MCF 10A (cell line): ENCODE measurements around the gene OXSR1. TPM values are rescaled to one million over a fixed set of nuclear protein-coding genes. Genes with fewer than 3 reads are reported as not detected.

Source experiments
- BruUV-seq: library from RNA; stranded (reverse); fragments of 400-500 nt; replicated peaks from 2 replicates; lab custom pipeline; 2021; lab: Mats Ljungman, UMichigan
- CTCF ChIA-PET: fragments of 300-600 bp; sonication (Branson Sonifier 250); formaldehyde crosslinking; extraction: SDS; loops from one replicate; lab custom pipeline; 2021; ENCODE audit warnings: antibody characterized with exemption, inconsistent platforms; lab: Yijun Ruan, JAX
- POLR2A ChIA-PET: fragments of 300-600, 350-650 bp; sonication (Branson Sonifier 250); formaldehyde crosslinking; extraction: SDS; loops from one replicate; lab custom pipeline; 2020; ENCODE audit warnings: antibody characterized with exemption, inconsistent platforms; lab: Yijun Ruan, JAX
- DNase-seq: peaks from one replicate; pipeline ENCODE4 v3.0.0-alpha.2; 2018; ENCODE audit not compliant: unreplicated experiment
- H3K27ac Mint-ChIP-seq: one replicate; pipeline ENCODE4 v1.8.0; 2022; ENCODE audit warnings: mild to moderate bottlenecking, low read depth, mixed read lengths; ENCODE audit not compliant: unreplicated experiment
- H3K27me3 Mint-ChIP-seq: one replicate; pipeline ENCODE4 v1.8.0; 2022; ENCODE audit warnings: mixed read lengths; ENCODE audit not compliant: insufficient read depth, unreplicated experiment
- H3K36me3 Mint-ChIP-seq: one replicate; pipeline ENCODE4 v1.8.0; 2022; ENCODE audit warnings: mild to moderate bottlenecking, moderate library complexity, mixed read lengths; ENCODE audit not compliant: insufficient read depth, unreplicated experiment
- H3K4me1 Mint-ChIP-seq: one replicate; pipeline ENCODE4 v1.8.0; 2022; ENCODE audit warnings: mixed read lengths; ENCODE audit not compliant: insufficient read depth, unreplicated experiment
- H3K4me3 Mint-ChIP-seq: one replicate; pipeline ENCODE4 v1.8.0; 2022; ENCODE audit warnings: mild to moderate bottlenecking, moderate library complexity, mixed read lengths; ENCODE audit not compliant: unreplicated experiment
- H3K9me3 Mint-ChIP-seq: one replicate; pipeline ENCODE4 v1.8.0; 2022; ENCODE audit warnings: mixed read lengths; ENCODE audit not compliant: unreplicated experiment
- intact Hi-C: fragments of 100-400 bp; cut with micrococcal nuclease; formaldehyde crosslinking; loops from 2 replicates; pipeline ENCODE4 v1.14.1; 2022
- total RNA-seq: library from RNA; stranded (reverse); gene quantifications from 2 replicates; pipeline ENCODE4 v1.2.3, GENCODE V29; 2022
- TF ChIP-seq, protein P1 (sequence below): fragments of 200-600 bp; IDR thresholded peaks from one replicate; pipeline ENCODE4 v1.8.0; 2022; ENCODE audit warnings: antibody characterized with exemption, mild to moderate bottlenecking; ENCODE audit not compliant: unreplicated experiment

The OXSR1 gene
- total RNA-seq, 1 experiment from 2014 or later: 75.5 TPM

DNA sequence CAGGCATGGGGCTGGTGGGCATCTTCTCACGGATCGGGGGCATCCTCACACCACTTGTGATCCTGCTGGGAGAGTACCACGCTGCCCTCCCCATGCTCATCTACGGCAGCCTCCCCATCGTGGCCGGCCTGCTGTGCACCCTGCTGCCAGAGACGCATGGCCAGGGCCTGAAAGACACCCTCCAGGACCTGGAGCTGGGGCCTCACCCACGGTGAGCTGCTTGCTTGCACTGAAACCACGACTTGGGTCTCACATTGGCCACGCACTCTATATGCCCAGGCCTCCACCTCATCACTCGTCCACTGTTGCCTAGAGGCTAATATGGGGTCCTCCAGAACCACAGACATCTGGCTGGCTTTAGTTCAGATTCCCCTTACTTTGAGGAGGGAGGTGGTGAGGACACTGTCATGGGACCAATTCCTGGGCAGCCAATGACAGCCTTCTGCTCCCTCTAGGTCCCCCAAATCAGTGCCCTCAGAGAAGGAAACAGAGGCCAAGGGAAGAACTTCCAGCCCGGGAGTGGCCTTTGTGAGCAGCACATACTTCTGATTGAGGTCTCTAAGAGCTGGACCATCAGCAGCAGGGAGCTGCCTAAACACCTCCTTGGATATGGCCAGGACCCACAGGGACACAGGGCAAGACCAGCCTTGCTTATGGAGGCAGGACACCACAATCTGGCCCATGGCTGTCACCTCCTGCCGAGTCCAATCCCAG is 111.7 kb downstream of the OXSR1 start:
- CTCF ChIA-PET: interaction anchor here (0.6 kb wide), 1 partner anchor 785 kb away, joined by 3 read pairs; no protein-coding TSS in a partner anchor
- Mint-ChIP-seq H3K27ac (no peak overlapping the region), H3K4me1 (no peaks in the 10 kb centered on the region), H3K36me3 (peaks cover 11% of the 10 kb centered on the region), H3K27me3 (no peaks in the 10 kb centered on the region), H3K4me3 (no peak overlapping the region), H3K9me3 (no peaks in the 10 kb centered on the region)
- BruUV-seq: no TSS peak
- TF ChIP-seq, protein P1, sequence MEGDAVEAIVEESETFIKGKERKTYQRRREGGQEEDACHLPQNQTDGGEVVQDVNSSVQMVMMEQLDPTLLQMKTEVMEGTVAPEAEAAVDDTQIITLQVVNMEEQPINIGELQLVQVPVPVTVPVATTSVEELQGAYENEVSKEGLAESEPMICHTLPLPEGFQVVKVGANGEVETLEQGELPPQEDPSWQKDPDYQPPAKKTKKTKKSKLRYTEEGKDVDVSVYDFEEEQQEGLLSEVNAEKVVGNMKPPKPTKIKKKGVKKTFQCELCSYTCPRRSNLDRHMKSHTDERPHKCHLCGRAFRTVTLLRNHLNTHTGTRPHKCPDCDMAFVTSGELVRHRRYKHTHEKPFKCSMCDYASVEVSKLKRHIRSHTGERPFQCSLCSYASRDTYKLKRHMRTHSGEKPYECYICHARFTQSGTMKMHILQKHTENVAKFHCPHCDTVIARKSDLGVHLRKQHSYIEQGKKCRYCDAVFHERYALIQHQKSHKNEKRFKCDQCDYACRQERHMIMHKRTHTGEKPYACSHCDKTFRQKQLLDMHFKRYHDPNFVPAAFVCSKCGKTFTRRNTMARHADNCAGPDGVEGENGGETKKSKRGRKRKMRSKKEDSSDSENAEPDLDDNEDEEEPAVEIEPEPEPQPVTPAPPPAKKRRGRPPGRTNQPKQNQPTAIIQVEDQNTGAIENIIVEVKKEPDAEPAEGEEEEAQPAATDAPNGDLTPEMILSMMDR: no peak
- DNase-seq: no peak
- POLR2A ChIA-PET: no interaction called here
- intact Hi-C loops: no loop called here

DNA sequence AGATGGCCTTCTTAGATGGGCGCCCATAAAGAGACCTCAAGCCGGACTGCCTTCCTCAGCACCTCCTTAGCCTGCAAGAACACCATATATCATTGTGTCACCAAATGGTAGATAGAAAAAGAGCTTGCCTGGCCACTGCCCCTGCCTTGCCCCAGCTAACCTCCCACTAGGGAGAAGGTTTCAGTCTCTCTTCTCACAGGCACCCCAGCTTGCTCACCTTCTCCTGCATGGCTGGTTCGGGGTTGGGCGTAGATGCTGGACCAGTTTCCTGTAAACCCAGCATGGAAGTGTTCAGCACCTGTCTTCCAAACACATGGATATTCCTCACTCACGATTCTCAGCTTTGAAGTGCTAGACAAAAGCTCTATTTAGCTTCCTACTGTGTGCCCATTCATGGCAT is 113.5 kb downstream of the OXSR1 start:
- TF ChIP-seq, protein P1: no peak
- Mint-ChIP-seq H3K9me3 (no peaks in the 10 kb centered on the region), H3K27ac (no peak overlapping the region), H3K4me3 (no peak overlapping the region), H3K4me1 (no peaks in the 10 kb centered on the region), H3K36me3 (peaks cover 11% of the 10 kb centered on the region), H3K27me3 (no peaks in the 10 kb centered on the region)
- ChIA-PET CTCF (interaction anchor here (0.9 kb wide), 1 partner anchor 13 kb away, joined by 3 read pairs; the partner anchor contains the start of gene SLC22A13), POLR2A (interaction anchor here (0.6 kb wide), 1 partner anchor 355 kb away, joined by 3 read pairs; no protein-coding TSS in a partner anchor)
- intact Hi-C loops: no loop called here
- DNase-seq: no peak
- no TSS peak for BruUV-seq

DNA sequence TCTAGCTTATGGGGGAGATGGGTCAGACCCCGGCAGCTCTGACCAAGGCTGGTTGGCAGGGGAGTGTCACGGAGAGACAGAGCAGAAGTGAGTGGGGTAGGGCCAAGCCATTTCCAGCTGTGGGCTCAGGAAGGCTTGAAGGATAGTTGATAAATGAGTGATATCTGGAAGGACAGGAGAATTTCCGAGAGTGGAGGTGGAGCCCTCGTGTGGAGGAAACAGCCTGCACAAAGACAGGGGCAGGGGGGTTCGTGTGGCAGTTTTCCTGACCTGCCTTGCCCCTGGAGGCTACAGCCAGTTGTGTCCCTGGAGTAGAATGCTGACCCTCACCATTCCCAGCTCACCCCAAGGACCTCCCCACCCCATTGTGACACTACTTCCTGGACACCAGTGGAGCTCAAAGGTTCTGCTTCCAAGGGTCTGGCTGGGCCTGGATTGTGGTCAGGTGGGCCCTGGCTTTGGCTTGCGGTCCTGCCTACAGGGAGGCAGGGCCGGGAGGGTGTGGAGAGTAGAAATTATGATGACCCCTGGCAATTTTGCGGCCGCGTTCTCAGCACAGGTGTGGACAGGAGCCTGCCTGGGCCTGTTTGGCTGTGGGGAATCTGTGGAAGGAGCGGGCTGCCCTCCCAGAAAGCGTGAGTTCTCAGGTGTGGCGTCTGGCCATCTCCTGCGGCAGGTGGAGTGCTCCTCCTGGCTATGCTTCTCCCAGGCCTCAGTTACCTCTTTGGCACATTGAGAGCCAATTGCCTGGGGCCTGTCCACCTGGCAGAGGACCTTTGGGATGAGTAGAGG is 116.8 kb downstream of the OXSR1 start, which contains the start of gene SLC22A14:
TSS of gene SLC22A14 (plus strand) at position 400 of the 792 bp plus-strand sequence. CDS start 23,733 bp downstream, outside the sequence.
- Mint-ChIP-seq H3K27me3 (no peaks in the 10 kb centered on the region), H3K27ac (no peak within 1 kb of the TSS), H3K9me3 (no peaks in the 10 kb centered on the region), H3K4me1 (no peaks in the 10 kb centered on the region), H3K36me3 (peaks cover 11% of the 10 kb centered on the region), H3K4me3 (no peak within 1 kb of the TSS)
- CTCF ChIA-PET: interaction anchor here (0.9 kb wide), 1 partner anchor 34 kb away, joined by 3 read pairs; no protein-coding TSS in a partner anchor
- POLR2A ChIA-PET: no interaction called here
- no TSS peak for BruUV-seq
- intact Hi-C loops: no loop called here
- DNase-seq: no peak
- TF ChIP-seq, protein P1: no peak
